Neural crest cell (in vitro differentiated cells): Measurements from ENCODE around the gene RICTOR. TPM values are rescaled to one million over a fixed set of nuclear protein-coding genes. Genes with fewer than 3 reads are reported as not detected.

Source experiments
- DNase-seq: peaks from one replicate; pipeline ENCODE4 v3.0.0; 2021; ENCODE audit warnings: low read depth, mixed read lengths, low spot score
- H3K27ac Mint-ChIP-seq: one replicate; pipeline ENCODE4 v1.8.0; 2021; ENCODE audit warnings: mild to moderate bottlenecking, mixed read lengths; ENCODE audit not compliant: unreplicated experiment
- H3K27me3 Mint-ChIP-seq: 2 replicates; pipeline ENCODE4 v1.8.0; 2021; ENCODE audit warnings: low read depth, mild to moderate bottlenecking, mixed read lengths
- H3K36me3 Mint-ChIP-seq: 2 replicates; pipeline ENCODE4 v1.8.0; 2021; ENCODE audit warnings: low read depth, mild to moderate bottlenecking, mixed read lengths
- H3K4me1 Mint-ChIP-seq: 2 replicates; pipeline ENCODE4 v1.8.0; 2021; ENCODE audit warnings: mixed read lengths
- H3K4me3 Mint-ChIP-seq: one replicate; pipeline ENCODE4 v1.8.0; 2021; ENCODE audit warnings: mild to moderate bottlenecking, mixed read lengths
- H3K9me3 Mint-ChIP-seq: 2 replicates; pipeline ENCODE4 v1.8.0; 2021; ENCODE audit warnings: mixed read lengths
- total RNA-seq: library from RNA; stranded (reverse); gene quantifications from 2 replicates; pipeline ENCODE4 v1.2.1, GENCODE V29; 2021
- TF ChIP-seq, protein P1 (sequence below): fragments of 200-600 bp; sonication (generic); conservative IDR thresholded peaks from 2 replicates; pipeline ENCODE4 v1.5.0; 2021; ENCODE audit warnings: antibody characterized with exemption, mild to moderate bottlenecking

RICTOR gene
- total RNA-seq, 1 donor from 2014 or later: 22.2 TPM

GRCh38 chr5:38922199-38922598 is 152.0 kb downstream of the RICTOR start:
- Mint-ChIP-seq H3K4me1 (no peaks in the 10 kb centered on the region), H3K9me3 (no peaks in the 10 kb centered on the region), H3K36me3 (peaks cover 3% of the 10 kb centered on the region), H3K27me3 (no peaks in the 10 kb centered on the region), H3K27ac (no peak overlapping the region), H3K4me3 (no peak overlapping the region)
- DNase-seq: peak; percentile 55
- TF ChIP-seq, protein P1, sequence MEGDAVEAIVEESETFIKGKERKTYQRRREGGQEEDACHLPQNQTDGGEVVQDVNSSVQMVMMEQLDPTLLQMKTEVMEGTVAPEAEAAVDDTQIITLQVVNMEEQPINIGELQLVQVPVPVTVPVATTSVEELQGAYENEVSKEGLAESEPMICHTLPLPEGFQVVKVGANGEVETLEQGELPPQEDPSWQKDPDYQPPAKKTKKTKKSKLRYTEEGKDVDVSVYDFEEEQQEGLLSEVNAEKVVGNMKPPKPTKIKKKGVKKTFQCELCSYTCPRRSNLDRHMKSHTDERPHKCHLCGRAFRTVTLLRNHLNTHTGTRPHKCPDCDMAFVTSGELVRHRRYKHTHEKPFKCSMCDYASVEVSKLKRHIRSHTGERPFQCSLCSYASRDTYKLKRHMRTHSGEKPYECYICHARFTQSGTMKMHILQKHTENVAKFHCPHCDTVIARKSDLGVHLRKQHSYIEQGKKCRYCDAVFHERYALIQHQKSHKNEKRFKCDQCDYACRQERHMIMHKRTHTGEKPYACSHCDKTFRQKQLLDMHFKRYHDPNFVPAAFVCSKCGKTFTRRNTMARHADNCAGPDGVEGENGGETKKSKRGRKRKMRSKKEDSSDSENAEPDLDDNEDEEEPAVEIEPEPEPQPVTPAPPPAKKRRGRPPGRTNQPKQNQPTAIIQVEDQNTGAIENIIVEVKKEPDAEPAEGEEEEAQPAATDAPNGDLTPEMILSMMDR: peak; percentile 88

GRCh38 chr5:38921174-38921573 is 153.0 kb downstream of the RICTOR start:
- Mint-ChIP-seq H3K4me3 (no peak overlapping the region), H3K36me3 (peaks cover 3% of the 10 kb centered on the region), H3K27ac (no peak overlapping the region), H3K9me3 (no peaks in the 10 kb centered on the region), H3K27me3 (no peaks in the 10 kb centered on the region), H3K4me1 (no peaks in the 10 kb centered on the region)
- no peak for DNase-seq
- TF ChIP-seq, protein P1: no peak

DNA sequence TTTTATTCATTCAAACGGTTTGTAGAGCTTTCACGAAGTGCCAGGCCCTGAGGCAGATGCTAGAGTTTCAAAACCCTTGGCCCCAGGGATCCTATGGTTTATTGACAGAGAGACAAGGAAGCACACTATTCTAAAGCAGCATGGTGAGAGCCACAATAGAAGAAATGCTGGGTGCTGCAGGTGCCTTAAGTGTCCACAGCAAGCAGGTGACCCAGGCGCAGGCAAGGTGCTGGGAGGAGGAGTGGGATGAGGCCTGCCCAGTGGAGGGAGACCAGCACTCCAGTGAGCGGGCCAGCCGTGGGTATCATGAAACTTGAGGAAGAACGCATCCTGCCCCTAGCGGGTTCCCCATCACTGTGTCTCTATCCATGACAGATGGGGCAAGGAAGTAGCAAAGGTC is 157.4 kb downstream of the RICTOR start:
- no peak overlapping the region for H3K4me3 Mint-ChIP-seq
- peaks cover 7% of the 10 kb centered on the region for H3K9me3 Mint-ChIP-seq
- TF ChIP-seq, protein P1: no peak
- H3K4me1 Mint-ChIP-seq: no peaks in the 10 kb centered on the region
- H3K36me3 Mint-ChIP-seq: no peaks in the 10 kb centered on the region
- DNase-seq: no peak
- no peak overlapping the region for H3K27ac Mint-ChIP-seq
- no peaks in the 10 kb centered on the region for H3K27me3 Mint-ChIP-seq

DNA sequence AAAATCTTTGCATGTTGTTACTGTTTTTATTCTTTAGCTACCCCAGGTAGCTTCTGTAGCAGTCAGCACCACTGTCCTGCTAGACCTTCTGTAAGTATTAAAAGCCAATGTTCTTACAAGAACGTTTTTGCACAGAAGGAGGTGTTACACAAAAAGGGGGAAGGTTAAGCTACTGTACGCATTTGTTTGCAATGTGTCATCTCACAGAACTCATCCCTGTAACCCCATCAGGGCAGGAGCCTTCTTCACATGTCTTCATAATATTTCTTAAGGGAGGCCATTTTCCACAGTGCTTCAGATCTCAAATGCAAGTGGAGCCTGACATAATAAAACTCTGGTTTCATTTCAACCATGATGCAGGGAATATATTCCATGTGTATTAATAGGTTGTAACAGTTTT is 160.5 kb downstream of the RICTOR start:
- Mint-ChIP-seq H3K27ac (no peak overlapping the region), H3K9me3 (peaks cover 22% of the 10 kb centered on the region), H3K27me3 (no peaks in the 10 kb centered on the region), H3K4me3 (no peak overlapping the region), H3K36me3 (peaks cover 7% of the 10 kb centered on the region), H3K4me1 (no peaks in the 10 kb centered on the region)
- no peak for DNase-seq
- TF ChIP-seq, protein P1: no peak

- TF ChIP-seq, protein P1: no peak
- H3K9me3 Mint-ChIP-seq: peaks cover 22% of the 10 kb centered on the region
- no peaks in the 10 kb centered on the region for H3K4me1 Mint-ChIP-seq
- H3K27me3 Mint-ChIP-seq: no peaks in the 10 kb centered on the region
- DNase-seq: no peak
- peaks cover 8% of the 10 kb centered on the region for H3K36me3 Mint-ChIP-seq
- no peak overlapping the region for H3K4me3 Mint-ChIP-seq
- H3K27ac Mint-ChIP-seq: no peak overlapping the region
Measured at GRCh38 chr5:38911933-38912332, 162.3 kb downstream of the RICTOR start.

GRCh38 chr5:38906503-38906902 is 167.7 kb downstream of the RICTOR start:
- TF ChIP-seq, protein P1: no peak
- H3K4me1 Mint-ChIP-seq: no peaks in the 10 kb centered on the region
- H3K27me3 Mint-ChIP-seq: no peaks in the 10 kb centered on the region
- H3K4me3 Mint-ChIP-seq: no peak overlapping the region
- no peak for DNase-seq
- H3K27ac Mint-ChIP-seq: no peak overlapping the region
- peaks cover 12% of the 10 kb centered on the region for H3K36me3 Mint-ChIP-seq
- H3K9me3 Mint-ChIP-seq: peaks cover 11% of the 10 kb centered on the region
